BJ (cell line): ENCODE measurements around the gene MT3. TPM values are rescaled to one million over a fixed set of nuclear protein-coding genes. Genes with fewer than 3 reads are reported as not detected.

Experiments
- CTCF ChIA-PET: fragments of 350-600 bp; formaldehyde crosslinking; extraction: SDS; loops from one replicate; lab custom pipeline; 2021; ENCODE audit warnings: antibody characterized with exemption, inconsistent platforms; lab: Yijun Ruan, JAX
- POLR2A ChIA-PET: fragments of 300-600 bp; sonication (Branson Sonifier 250); formaldehyde crosslinking; extraction: SDS; loops from one replicate; lab custom pipeline; 2021; ENCODE audit warnings: antibody characterized with exemption; lab: Charles Lee
- DNase-seq: peaks from one replicate; pipeline ENCODE4 v3.0.0-alpha.2; 2011; ENCODE audit warnings: low read depth
- H3K27me3 ChIP-seq: 2 replicates; pipeline ENCODE4 v1.6.0; 2011; ENCODE audit warnings: low read length; ENCODE audit not compliant: control insufficient read depth, insufficient read depth
- H3K36me3 ChIP-seq: 2 replicates; pipeline ENCODE4 v1.5.1; 2011; ENCODE audit warnings: low read length; ENCODE audit not compliant: control insufficient read depth, insufficient read depth
- H3K4me3 ChIP-seq: 2 replicates; pipeline ENCODE4 v1.5.1; 2011; ENCODE audit warnings: low read depth, mild to moderate bottlenecking, control low read depth, low read length
- polyA plus RNA-seq: library from polyadenylated mRNA; depleted of rRNA; stranded (reverse); fragments of >200 nt; gene quantifications from 2 replicates; pipeline ENCODE4 v1.2.3, GENCODE V29; 2011
- TF ChIP-seq, protein P1 (sequence below): IDR thresholded peaks from 2 replicates; pipeline ENCODE4 v1.5.1; 2011; ENCODE audit warnings: low read depth, mild to moderate bottlenecking, control low read depth, inconsistent platforms, low read length, moderate library complexity; ENCODE audit not compliant: insufficient read depth

MT3 gene
- polyA plus RNA-seq, 1 experiment, result not detected

DNA sequence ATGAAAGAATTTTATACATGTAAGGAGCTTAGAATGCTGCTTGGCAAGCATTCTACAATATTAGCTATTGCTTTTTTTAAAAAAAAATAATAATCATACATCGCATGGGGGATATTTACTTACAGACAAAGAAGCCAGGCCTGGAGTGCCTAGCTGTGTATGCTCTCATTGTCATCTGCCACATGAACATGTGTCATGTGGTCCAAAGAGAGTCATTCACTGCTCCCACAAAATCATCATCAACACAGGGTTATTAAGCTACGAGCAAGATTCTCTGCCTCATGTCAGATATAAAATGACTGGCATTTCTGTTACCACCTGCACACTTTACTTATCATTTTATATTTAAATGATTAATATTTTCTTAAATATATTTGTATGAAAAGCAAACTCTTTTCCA lies 34.3 kb downstream of the MT3 start:
- ChIA-PET POLR2A (no interaction called here), CTCF (interaction anchor here (0.8 to 1.9 kb wide), 6 partner anchors 9 to 78 kb away, joined by 3 to 7 read pairs (median 3); partner anchors contain the start of gene MT1M)
- no peak for DNase-seq
- Histone ChIP-seq H3K36me3 (no peaks in the 10 kb centered on the region), H3K27me3 (no peaks in the 10 kb centered on the region), H3K4me3 (no peak overlapping the region)
- TF ChIP-seq, protein P1, sequence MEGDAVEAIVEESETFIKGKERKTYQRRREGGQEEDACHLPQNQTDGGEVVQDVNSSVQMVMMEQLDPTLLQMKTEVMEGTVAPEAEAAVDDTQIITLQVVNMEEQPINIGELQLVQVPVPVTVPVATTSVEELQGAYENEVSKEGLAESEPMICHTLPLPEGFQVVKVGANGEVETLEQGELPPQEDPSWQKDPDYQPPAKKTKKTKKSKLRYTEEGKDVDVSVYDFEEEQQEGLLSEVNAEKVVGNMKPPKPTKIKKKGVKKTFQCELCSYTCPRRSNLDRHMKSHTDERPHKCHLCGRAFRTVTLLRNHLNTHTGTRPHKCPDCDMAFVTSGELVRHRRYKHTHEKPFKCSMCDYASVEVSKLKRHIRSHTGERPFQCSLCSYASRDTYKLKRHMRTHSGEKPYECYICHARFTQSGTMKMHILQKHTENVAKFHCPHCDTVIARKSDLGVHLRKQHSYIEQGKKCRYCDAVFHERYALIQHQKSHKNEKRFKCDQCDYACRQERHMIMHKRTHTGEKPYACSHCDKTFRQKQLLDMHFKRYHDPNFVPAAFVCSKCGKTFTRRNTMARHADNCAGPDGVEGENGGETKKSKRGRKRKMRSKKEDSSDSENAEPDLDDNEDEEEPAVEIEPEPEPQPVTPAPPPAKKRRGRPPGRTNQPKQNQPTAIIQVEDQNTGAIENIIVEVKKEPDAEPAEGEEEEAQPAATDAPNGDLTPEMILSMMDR, result no peak

DNA sequence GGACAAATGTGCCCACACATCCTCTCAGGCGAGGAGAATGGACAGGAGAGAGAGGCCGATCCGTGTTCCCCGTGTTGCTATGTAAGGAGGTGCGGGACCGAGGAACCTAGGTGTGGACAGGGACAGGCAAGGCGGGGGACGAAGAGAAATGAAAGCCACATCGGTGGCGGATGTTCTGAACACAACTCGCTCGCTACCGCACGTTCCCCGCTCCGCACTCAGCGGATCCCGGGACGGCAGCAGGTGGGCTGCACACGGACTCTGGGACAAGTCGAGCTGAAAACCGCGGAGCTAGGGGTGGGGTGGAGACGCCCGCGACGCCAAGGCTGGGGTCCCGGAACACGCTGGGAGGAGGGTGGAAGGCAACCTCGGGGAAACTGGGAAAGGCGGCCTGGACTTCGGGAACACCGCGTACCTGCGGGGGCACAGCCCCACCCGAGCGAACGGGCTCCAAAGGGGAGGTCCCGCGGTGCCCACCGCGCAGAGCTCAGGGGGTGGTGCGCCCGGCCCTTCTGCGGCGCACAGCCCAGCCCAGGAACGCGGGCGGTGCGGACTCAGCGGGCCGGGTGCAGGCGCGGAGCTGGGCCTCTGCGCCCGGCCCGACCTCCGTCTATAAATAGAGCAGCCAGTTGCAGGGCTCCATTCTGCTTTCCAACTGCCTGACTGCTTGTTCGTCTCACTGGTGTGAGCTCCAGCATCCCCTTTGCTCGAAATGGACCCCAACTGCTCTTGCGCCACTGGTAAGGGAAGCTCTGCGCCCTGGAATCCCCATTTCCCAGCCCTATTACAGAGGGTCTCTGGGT lies 36.0 kb downstream of the MT3 start, which contains the start of gene MT1E:
Gene MT1E, plus strand, starts transcription at position 642 of the 803 bp plus-strand sequence. Its CDS starts 71 bp downstream, at position 713.
- TF ChIP-seq, protein P1, result no peak
- DNase-seq, result no peak
- ChIA-PET CTCF (interaction anchor here (0.6 to 1.3 kb wide), 10 partner anchors 8 to 189 kb away, joined by 3 to 4 read pairs (median 3); no protein-coding TSS in a partner anchor), POLR2A (interaction anchor here (0.6 to 1.7 kb wide), 10 partner anchors 8 to 344 kb away, joined by 3 to 17 read pairs (median 4); partner anchors contain the start of gene MT2A)
- no peaks in the 10 kb centered on the region for H3K36me3 ChIP-seq
- peak within 1 kb of the TSS; percentile 58 for H3K4me3 ChIP-seq
- no peaks in the 10 kb centered on the region for H3K27me3 ChIP-seq

DNA sequence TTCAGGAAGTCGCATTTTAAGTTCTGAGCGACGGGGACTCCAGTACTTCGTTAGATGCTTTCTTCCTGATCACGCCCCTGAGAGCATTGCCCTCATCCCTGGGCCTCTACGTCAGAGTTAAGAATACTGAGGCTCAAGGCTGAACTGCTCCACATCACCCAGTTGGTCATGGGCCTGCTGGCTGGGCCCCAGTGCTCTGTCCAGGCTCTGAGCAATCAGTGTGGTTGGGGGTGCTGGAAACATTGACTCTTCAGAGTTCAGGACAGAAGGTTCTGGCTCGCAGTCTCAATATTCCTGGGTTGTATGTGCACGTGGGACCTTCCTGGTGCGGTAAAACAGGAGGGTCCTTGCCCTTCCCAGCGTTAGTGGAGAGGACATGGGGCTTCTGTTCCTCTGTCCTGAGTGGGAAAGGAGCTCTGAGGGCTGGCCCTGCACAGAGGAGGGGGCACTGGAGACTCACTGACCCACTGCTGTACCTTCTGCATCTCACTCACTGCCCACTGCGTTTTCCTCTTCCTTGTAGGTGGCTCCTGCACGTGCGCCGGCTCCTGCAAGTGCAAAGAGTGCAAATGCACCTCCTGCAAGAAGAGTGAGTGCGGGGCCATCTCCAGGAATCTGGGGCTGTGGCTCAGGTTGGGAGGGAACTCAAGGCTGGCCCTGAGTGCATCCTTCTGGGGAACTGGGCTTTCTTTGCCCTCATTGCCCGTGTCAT lies 36.8 kb downstream of the MT3 start:
- DNase-seq, result no peak
- Histone ChIP-seq H3K27me3 (no peaks in the 10 kb centered on the region), H3K36me3 (no peaks in the 10 kb centered on the region), H3K4me3 (peak overlapping the region; percentile 58)
- POLR2A ChIA-PET, result interaction anchor here (0.6 to 1.7 kb wide), 8 partner anchors 9 to 345 kb away, joined by 3 to 17 read pairs (median 6); partner anchors contain the start of gene MT2A
- CTCF ChIA-PET, result interaction anchor here (0.6 to 1.5 kb wide), 11 partner anchors 9 to 189 kb away, joined by 3 to 4 read pairs (median 3); no protein-coding TSS in a partner anchor
- TF ChIP-seq, protein P1, result no peak

DNA sequence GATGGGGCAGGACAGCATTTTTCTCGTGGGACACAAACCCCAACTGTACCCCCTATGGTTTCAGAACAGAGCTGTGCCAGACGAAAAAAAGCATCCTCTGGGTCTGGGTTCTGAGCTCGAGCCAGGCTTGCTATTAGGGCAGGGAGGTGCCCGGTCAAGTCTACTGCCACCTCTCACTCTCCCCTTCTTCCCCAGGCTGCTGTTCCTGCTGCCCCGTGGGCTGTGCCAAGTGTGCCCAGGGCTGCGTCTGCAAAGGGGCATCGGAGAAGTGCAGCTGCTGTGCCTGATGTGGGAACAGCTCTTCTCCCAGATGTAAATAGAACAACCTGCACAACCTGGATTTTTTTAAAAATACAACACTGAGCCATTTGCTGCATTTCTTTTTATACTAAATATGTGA lies 37.4 kb downstream of the MT3 start:
- DNase-seq, result no peak
- TF ChIP-seq, protein P1, result no peak
- CTCF ChIA-PET, result interaction anchor here (1.5 kb wide), 1 partner anchor 14 kb away, joined by 3 read pairs; no protein-coding TSS in a partner anchor
- peak overlapping the region; percentile 58 for H3K4me3 ChIP-seq
- POLR2A ChIA-PET, result interaction anchor here (1.6 to 1.7 kb wide), 2 partner anchors 15 to 19 kb away, joined by 3 to 9 read pairs; no protein-coding TSS in a partner anchor
- no peaks in the 10 kb centered on the region for H3K27me3 ChIP-seq
- H3K36me3 ChIP-seq, result no peaks in the 10 kb centered on the region
